Umbilical cord (tissue), 2 donors: Measurements from ENCODE around the gene LLCFC1. TPM values are rescaled to one million over a fixed set of nuclear protein-coding genes. Genes with fewer than 3 reads are reported as not detected.

Source experiments
- DNase-seq: peaks from one replicate; pipeline ENCODE4 v3.0.0-alpha.2; 2015; ENCODE audit warnings: low spot score
- total RNA-seq: library from RNA; depleted of rRNA; stranded (reverse); fragments of >200 nt; gene quantifications from one replicate; pipeline ENCODE4 v1.2.3, GENCODE V29; 2014; ENCODE audit warnings: low replicate concordance; ENCODE audit not compliant: insufficient read depth

Gene LLCFC1
- total RNA-seq, 1 donor from 2014 or later = not detected

- no peak for DNase-seq
Measured at GRCh38 chr7:142910031-142910433, 29.3 kb upstream of the LLCFC1 start.

GRCh38 chr7:142910481-142910880 lies 28.8 kb upstream of the LLCFC1 start:
- DNase-seq = no peak

GRCh38 chr7:142913051-142913450 lies 26.2 kb upstream of the LLCFC1 start:
- DNase-seq = peak; percentile 3

- no peak for DNase-seq
Measured at GRCh38 chr7:142913566-142913965, 25.7 kb upstream of the LLCFC1 start.

GRCh38 chr7:142914121-142914520 lies 25.2 kb upstream of the LLCFC1 start:
- DNase-seq = peak; percentile 10

GRCh38 chr7:142915315-142915714 lies 24.0 kb upstream of the LLCFC1 start:
- no peak for DNase-seq

- DNase-seq = no peak
Measured at GRCh38 chr7:142916508-142916907, 22.8 kb upstream of the LLCFC1 start.

GRCh38 chr7:142917447-142917846 lies 21.8 kb upstream of the LLCFC1 start:
- DNase-seq = no peak

GRCh38 chr7:142918901-142919300 lies 20.4 kb upstream of the LLCFC1 start:
- no peak for DNase-seq

- DNase-seq = no peak
Measured at GRCh38 chr7:142919656-142920055, 19.6 kb upstream of the LLCFC1 start.

- no peak for DNase-seq
Measured at GRCh38 chr7:142923391-142923790, 15.9 kb upstream of the LLCFC1 start.

GRCh38 chr7:142925413-142925812 lies 13.9 kb upstream of the LLCFC1 start:
- DNase-seq = no peak

GRCh38 chr7:142927085-142927745 lies 12.1 kb upstream of the LLCFC1 start:
- DNase-seq = no peak

- DNase-seq = no peak
Measured at GRCh38 chr7:142927949-142928348, 11.3 kb upstream of the LLCFC1 start.

GRCh38 chr7:142930126-142930730 lies 9.1 kb upstream of the LLCFC1 start:
- DNase-seq = no peak

GRCh38 chr7:142932386-142933091 lies 6.7 kb upstream of the LLCFC1 start:
- DNase-seq = no peak

GRCh38 chr7:142933092-142933475 lies 6.2 kb upstream of the LLCFC1 start:
- no peak for DNase-seq

GRCh38 chr7:142933624-142934023 lies 5.7 kb upstream of the LLCFC1 start, which contains the start of gene TRPV5:
Gene TRPV5, minus strand, starts transcription at chr7:142933746. Its CDS starts 287 bp downstream, at chr7:142933459.
- DNase-seq = no peak

GRCh38 chr7:142934056-142934455 lies 5.2 kb upstream of the LLCFC1 start:
- no peak for DNase-seq

- DNase-seq = no peak
Measured at GRCh38 chr7:142935941-142936565, 3.2 kb upstream of the LLCFC1 start.

- no peak for DNase-seq
Measured at GRCh38 chr7:142938611-142939010, 673 bp upstream of the LLCFC1 start.

GRCh38 chr7:142940966-142941535 lies 1.8 kb downstream of the LLCFC1 start:
- no peak for DNase-seq
